Retinal pigment epithelial cell (primary cell): ENCODE measurements around the gene ITGB7.
"Not testable (repeated sequence)": the region's sequence is repeated elsewhere in the genome, so short reads cannot be mapped to it uniquely, and the experiment has no call there.

ENCODE experiments used
- DNase-seq: peaks from one replicate; pipeline ENCODE4 v3.0.0-alpha.2; 2010; ENCODE audit warnings: low read depth
- H3K4me3 ChIP-seq: 2 replicates; pipeline ENCODE4 v1.5.1; 2011; ENCODE audit warnings: mild to moderate bottlenecking, low read length, control low read depth, moderate library complexity
- CTCF ChIP-seq: conservative IDR thresholded peaks from 2 replicates; pipeline ENCODE4 v1.5.1; 2011; ENCODE audit warnings: low read depth, low read length, control low read depth, inconsistent platforms

Gene ITGB7

DNA sequence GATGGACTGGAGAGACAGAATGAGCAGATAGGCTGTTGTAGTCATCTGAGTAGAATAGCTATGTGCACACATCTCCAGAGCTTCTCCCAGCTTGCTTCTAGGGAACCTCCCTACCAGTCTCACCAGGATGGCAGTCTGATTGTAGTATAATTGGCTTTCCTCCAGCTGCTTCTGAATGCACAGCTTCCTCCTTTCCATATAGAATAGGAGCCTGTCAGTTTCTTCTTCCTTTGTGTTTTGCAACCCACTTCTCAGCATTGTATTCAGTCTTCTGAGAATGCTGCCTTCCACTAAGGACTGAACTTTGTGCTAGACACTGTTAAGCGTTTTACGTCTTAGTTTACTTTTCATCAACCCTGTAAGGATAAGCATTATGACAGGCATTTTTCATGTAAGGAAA lies 24.1 kb downstream of the ITGB7 start:
- no peak overlapping the region for H3K4me3 ChIP-seq
- no peak for TF ChIP-seq CTCF

GRCh38 chr12:53181935-53182334 lies 25.1 kb downstream of the ITGB7 start:
- peak overlapping the region; percentile 72 for H3K4me3 ChIP-seq
- DNase-seq = no peak
- TF ChIP-seq CTCF = no peak

More for the DNA sequence above, 24.1 kb downstream of the ITGB7 start:
- no peak for DNase-seq

DNA sequence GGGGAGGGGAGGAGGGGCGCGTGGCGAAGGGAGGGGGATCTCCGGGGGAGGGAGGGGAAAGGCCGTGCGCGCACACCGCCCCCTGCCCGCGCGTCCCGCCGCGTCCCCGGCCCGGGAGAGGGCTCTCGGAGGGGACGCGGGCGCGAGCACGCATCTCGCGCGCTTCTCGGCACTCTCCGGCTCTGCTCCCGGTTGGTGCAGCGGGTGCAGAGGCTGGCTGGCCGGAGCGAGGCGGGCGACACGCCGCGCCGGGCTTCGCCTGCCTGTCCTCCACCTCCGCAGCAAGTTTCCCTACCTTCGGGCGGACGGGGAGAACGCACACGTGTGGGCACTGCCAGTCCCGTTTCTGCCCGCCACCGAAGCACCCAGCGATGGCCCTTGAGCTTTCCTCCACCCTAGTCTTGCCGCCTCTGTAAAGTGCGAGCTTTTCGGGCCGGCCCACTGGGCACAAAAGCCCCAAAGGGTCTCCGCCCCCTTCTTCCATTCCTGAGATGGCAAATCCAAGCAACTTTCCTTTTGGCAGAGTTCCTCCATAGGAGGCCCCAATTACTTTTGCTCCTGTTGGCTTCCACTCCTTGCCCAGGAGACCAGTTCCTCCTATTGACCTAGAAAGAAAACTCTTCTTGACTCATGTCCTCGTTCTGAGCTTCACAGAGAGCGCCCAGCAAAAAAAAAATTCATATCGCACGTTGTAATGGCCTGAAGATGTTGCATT lies 26.0 kb downstream of the ITGB7 start:
- no peak for DNase-seq
- peak overlapping the region; percentile 72 for H3K4me3 ChIP-seq
- TF ChIP-seq CTCF = no peak

DNA sequence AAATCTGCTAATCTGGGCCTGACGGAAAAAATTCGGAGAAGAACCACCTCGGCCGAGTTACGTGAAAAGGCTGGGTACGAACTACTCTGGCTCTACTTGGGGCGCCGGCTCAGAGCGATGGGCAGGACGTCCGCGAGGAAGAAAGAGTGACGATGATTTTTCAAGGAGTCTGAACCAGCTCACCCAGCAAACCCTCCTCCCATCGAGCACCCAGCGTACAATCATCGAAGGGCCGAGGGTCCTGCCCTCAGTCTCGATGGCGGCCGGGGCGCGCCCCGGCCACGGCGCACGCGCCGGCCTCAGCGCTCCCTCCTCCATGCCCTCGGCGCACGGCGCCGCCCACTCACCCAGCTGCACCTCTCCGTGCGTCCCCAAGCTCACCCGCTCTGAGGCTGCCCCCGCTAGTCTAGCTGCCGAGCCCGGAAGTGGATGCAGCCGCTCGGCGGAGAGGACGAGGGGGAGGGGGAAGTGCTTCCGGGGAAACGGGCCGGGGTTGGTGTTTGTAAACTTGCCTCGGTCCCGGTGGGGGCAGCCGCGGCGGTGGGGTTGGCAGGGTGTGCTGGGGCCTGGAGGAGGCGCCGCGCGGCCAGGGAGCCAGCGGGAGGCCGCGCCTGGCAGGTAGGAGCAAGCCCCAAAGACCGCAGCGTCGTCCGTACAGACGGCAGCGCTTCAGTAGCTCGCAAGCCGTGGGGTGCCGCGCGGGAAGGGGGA lies 26.7 kb downstream of the ITGB7 start, which contains the start of the genes CSAD and ZNF740:
Gene CSAD (minus strand): TSS at position 706 of the 711 bp plus-strand sequence. CDS start 7,455 bp downstream, outside the sequence.
Gene ZNF740 (plus strand): TSS at position 503 of the 711 bp plus-strand sequence. CDS start 1,262 bp downstream, outside the sequence.
- no peak for TF ChIP-seq CTCF
- peak within 1 kb of the TSS; percentile 72 for H3K4me3 ChIP-seq
- DNase-seq = peak; percentile 91

- DNase-seq = no peak
- TF ChIP-seq CTCF = no peak
- peak overlapping the region; percentile 72 for H3K4me3 ChIP-seq
Measured at GRCh38 chr12:53179687-53180219, 27.3 kb downstream of the ITGB7 start.

GRCh38 chr12:53178803-53179202 lies 28.2 kb downstream of the ITGB7 start:
- H3K4me3 ChIP-seq, DNase-seq: not testable (repeated sequence)

- DNase-seq, H3K4me3 ChIP-seq: not testable (repeated sequence)
Measured at GRCh38 chr12:53177447-53177846, 29.6 kb downstream of the ITGB7 start.

DNA sequence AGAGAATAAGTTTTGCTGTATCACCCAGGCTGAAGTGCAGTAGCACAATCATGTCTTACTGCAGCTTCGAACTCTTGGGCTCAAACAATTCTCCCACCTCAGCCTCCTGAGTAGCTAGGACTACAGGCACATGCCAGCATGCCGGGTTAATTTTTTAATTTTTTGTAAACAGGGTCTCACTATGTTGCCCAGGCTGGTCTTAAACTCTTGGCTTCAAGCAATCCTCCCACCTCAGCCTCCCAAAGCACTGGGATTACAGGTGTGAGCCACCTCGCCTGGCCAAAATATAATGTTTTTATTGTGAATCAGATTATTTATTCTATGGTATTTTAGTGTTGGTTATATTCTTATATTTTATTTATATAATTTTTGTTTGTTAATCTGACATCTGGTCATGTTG lies 30.3 kb downstream of the ITGB7 start:
- H3K4me3 ChIP-seq = no peak overlapping the region
- no peak for TF ChIP-seq CTCF

More for the DNA sequence above, 30.3 kb downstream of the ITGB7 start:
- no peak for DNase-seq
